Calu3 (cell line): Measurements from ENCODE around the gene KIZ. TPM values are rescaled to one million over a fixed set of nuclear protein-coding genes. Genes with fewer than 3 reads are reported as not detected.

Experiments
- BruUV-seq: library from RNA; stranded (reverse); fragments of 400-500 nt; replicated peaks from 2 replicates; lab custom pipeline; 2021; lab: Mats Ljungman, UMichigan
- CTCF ChIA-PET: fragments of 300-600 bp; sonication (Branson Sonifier 250); formaldehyde crosslinking; loops from one replicate; lab custom pipeline; 2022; ENCODE audit warnings: antibody characterized with exemption; lab: Charles Lee
- DNase-seq: peaks from one replicate; pipeline ENCODE4 v3.0.0; 2022
- H3K27ac Mint-ChIP-seq: one replicate; pipeline ENCODE4 v1.8.0; 2022; ENCODE audit warnings: mixed read lengths; ENCODE audit not compliant: unreplicated experiment
- H3K27me3 Mint-ChIP-seq: one replicate; pipeline ENCODE4 v1.8.0; 2022; ENCODE audit warnings: mixed read lengths; ENCODE audit not compliant: unreplicated experiment
- H3K36me3 Mint-ChIP-seq: one replicate; pipeline ENCODE4 v1.8.0; 2022; ENCODE audit warnings: mild to moderate bottlenecking, moderate library complexity, mixed read lengths; ENCODE audit not compliant: insufficient read depth, unreplicated experiment
- H3K4me1 Mint-ChIP-seq: one replicate; pipeline ENCODE4 v1.8.0; 2022; ENCODE audit warnings: mild to moderate bottlenecking, low read depth, mixed read lengths; ENCODE audit not compliant: unreplicated experiment
- H3K4me3 Mint-ChIP-seq: one replicate; pipeline ENCODE4 v1.8.0; 2022; ENCODE audit warnings: mild to moderate bottlenecking, low read depth, moderate library complexity, mixed read lengths; ENCODE audit not compliant: unreplicated experiment
- H3K9me3 Mint-ChIP-seq: one replicate; pipeline ENCODE4 v1.8.0; 2022; ENCODE audit warnings: low read depth, mixed read lengths; ENCODE audit not compliant: unreplicated experiment
- CTCF ChIP-seq: fragments of 200-600 bp; IDR thresholded peaks from one replicate; pipeline ENCODE4 v1.8.0; 2022; ENCODE audit warnings: antibody characterized with exemption; ENCODE audit not compliant: unreplicated experiment
- intact Hi-C: fragments of 100-400 bp; cut with micrococcal nuclease; formaldehyde crosslinking; loops from one replicate; pipeline ENCODE4 v1.10.0; 2022; ENCODE audit not compliant: unreplicated experiment
- total RNA-seq: library from RNA; stranded (reverse); gene quantifications from 2 replicates; pipeline ENCODE4 v1.2.3, GENCODE V29; 2022

The KIZ gene
- total RNA-seq, 1 experiment from 2014 or later, result 3.3 TPM

GRCh38 chr20:21238818-21239536 is 113.1 kb downstream of the KIZ start:
- BruUV-seq, result no TSS peak
- Mint-ChIP-seq H3K27ac (no peak overlapping the region), H3K4me3 (no peak overlapping the region), H3K9me3 (no peaks in the 10 kb centered on the region), H3K36me3 (no peaks in the 10 kb centered on the region), H3K4me1 (no peaks in the 10 kb centered on the region), H3K27me3 (no peaks in the 10 kb centered on the region)
- CTCF ChIA-PET, result no interaction called here
- no peak for TF ChIP-seq CTCF
- intact Hi-C loops, result no loop called here
- DNase-seq, result no peak

GRCh38 chr20:21240394-21240793 is 114.5 kb downstream of the KIZ start:
- no peak overlapping the region for H3K27ac Mint-ChIP-seq
- intact Hi-C loops, result no loop called here
- TF ChIP-seq CTCF, result no peak
- BruUV-seq, result no TSS peak
- H3K36me3 Mint-ChIP-seq, result no peaks in the 10 kb centered on the region
- no peaks in the 10 kb centered on the region for H3K9me3 Mint-ChIP-seq
- CTCF ChIA-PET, result no interaction called here
- H3K4me1 Mint-ChIP-seq, result no peaks in the 10 kb centered on the region
- no peaks in the 10 kb centered on the region for H3K27me3 Mint-ChIP-seq
- H3K4me3 Mint-ChIP-seq, result no peak overlapping the region
- DNase-seq, result no peak

- CTCF ChIA-PET, result no interaction called here
- no peak for TF ChIP-seq CTCF
- H3K27me3 Mint-ChIP-seq, result no peaks in the 10 kb centered on the region
These were observed 115.5 kb downstream of the KIZ start for GRCh38 chr20:21241406-21241805.

GRCh38 chr20:21243811-21244210 is 117.9 kb downstream of the KIZ start:
- Mint-ChIP-seq H3K27ac (no peak overlapping the region), H3K9me3 (no peaks in the 10 kb centered on the region), H3K4me3 (no peak overlapping the region), H3K36me3 (no peaks in the 10 kb centered on the region), H3K27me3 (no peaks in the 10 kb centered on the region), H3K4me1 (no peaks in the 10 kb centered on the region)
- no peak for TF ChIP-seq CTCF
- no TSS peak for BruUV-seq
- no peak for DNase-seq
- CTCF ChIA-PET, result no interaction called here
- intact Hi-C loops, result no loop called here

More at GRCh38 chr20:21241406-21241805, 115.5 kb downstream of the KIZ start:
- no TSS peak for BruUV-seq
- Mint-ChIP-seq H3K4me1 (no peaks in the 10 kb centered on the region), H3K27ac (no peak overlapping the region), H3K4me3 (no peak overlapping the region), H3K9me3 (no peaks in the 10 kb centered on the region), H3K36me3 (no peaks in the 10 kb centered on the region)
- no peak for DNase-seq
- intact Hi-C loops, result no loop called here
